GM12874 (cell line): Measurements from ENCODE around the gene FA2H.
A peak's percentile ranks its signal among the peaks of the same experiment; 100 is the strongest.

ENCODE experiments used
- TF ChIP-seq, protein P1 (sequence below): IDR thresholded peaks from 2 replicates; pipeline ENCODE4 v1.5.1; 2011; ENCODE audit warnings: low read depth, mild to moderate bottlenecking, control low read depth, low read length, moderate library complexity; ENCODE audit not compliant: insufficient read depth

The FA2H gene

DNA sequence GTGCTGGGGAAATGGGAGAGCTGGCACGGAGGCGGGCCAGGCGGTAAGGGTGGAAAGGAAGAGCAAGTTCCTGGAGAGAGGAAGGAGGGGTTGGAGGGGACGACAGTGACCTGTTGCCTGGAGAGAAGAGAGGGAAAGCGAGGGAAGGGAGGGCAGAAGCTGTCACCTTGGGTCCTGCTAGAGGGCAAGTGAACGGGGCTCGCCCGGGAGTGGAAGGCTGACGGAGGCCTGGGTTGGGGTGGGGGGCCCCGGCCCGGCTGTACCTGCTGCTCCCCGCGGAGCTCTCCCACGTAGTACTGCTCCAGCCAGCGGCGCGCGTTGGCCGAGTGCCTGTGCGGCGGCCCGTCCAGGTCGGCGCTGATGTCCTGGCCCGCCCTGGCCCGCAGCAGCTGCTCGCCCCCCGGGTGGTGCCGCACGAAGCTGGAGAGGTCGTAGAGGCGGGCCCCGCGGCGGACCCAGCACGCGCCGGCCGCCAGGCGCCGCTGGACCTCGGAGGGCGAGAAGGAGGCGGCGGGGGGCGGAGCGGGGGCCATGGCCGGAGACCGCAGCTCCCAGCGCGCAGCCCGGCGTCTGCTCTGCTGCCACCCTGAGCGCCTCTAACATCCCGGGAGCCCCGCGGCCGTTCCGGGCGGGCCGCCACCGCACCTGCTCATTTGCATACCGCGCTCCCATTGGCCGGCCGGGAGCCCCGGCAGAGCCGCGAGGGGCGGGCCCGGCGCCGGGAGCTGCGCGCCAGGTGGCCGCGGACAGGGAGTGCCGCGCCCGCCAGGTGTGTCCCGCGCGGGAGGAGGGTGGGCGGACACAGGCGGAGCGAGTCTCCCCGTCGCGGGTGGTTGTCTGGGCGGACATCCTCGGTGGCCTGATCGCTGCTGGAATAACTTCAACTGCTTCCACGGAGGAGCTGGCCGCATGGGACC, at the start of gene FA2H:
TSS of gene FA2H (minus strand) at position 598 of the 917 bp plus-strand sequence. CDS start at position 533, 65 bp downstream.
- TF ChIP-seq, protein P1, sequence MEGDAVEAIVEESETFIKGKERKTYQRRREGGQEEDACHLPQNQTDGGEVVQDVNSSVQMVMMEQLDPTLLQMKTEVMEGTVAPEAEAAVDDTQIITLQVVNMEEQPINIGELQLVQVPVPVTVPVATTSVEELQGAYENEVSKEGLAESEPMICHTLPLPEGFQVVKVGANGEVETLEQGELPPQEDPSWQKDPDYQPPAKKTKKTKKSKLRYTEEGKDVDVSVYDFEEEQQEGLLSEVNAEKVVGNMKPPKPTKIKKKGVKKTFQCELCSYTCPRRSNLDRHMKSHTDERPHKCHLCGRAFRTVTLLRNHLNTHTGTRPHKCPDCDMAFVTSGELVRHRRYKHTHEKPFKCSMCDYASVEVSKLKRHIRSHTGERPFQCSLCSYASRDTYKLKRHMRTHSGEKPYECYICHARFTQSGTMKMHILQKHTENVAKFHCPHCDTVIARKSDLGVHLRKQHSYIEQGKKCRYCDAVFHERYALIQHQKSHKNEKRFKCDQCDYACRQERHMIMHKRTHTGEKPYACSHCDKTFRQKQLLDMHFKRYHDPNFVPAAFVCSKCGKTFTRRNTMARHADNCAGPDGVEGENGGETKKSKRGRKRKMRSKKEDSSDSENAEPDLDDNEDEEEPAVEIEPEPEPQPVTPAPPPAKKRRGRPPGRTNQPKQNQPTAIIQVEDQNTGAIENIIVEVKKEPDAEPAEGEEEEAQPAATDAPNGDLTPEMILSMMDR: peak; percentile 40; the same call in 1 of the 2 replicates

DNA sequence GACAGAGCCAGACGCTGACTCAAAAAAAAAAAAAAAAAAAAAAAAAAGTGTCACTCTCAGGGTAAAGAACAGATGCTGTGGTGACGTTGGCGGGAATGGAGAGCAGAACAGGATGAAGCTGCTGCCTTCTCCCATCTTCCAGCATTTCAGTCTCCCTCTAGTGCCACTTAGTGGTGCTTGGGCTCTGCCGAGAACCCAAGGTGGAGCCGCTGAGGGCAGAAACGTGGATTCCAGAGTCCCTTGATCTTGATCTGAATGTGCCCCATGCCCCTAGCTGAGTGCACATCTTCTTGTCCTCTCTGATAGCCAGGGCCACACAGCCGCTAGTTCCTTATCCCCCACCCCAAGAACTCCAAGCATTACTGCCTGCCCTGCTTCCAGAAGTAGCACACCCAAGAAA, 43.2 kb upstream of the FA2H start:
- TF ChIP-seq, protein P1: no peak

DNA sequence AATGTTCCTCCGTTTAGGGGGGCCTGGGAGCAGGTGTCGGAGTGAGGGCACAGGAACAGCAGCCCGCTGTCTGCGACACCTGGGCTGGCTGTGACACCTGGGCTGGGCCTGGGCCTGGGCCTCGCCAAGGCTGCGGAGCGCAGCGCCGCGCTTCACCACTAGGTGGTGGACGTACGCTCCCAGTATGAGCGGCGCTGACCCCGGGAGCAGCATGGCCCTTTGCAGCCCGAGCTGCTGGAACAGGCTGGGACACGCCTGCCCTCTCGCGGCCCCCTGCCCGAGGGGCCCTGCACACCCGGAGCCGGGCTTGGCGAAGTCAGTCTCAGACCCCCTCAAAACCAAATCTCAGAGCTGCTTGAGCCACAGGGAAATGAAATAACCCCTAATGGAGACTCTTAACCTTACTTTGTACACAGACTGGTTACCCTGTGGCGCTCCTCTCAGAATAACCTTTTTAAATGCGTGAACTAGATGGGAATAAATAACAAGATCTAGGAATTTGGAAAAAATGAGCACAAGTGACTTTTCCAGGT, 38.6 kb upstream of the FA2H start:
- TF ChIP-seq, protein P1: peak; percentile 99

GRCh38 chr16:74811911-74812310, 37.3 kb upstream of the FA2H start:
- TF ChIP-seq, protein P1: no peak

DNA sequence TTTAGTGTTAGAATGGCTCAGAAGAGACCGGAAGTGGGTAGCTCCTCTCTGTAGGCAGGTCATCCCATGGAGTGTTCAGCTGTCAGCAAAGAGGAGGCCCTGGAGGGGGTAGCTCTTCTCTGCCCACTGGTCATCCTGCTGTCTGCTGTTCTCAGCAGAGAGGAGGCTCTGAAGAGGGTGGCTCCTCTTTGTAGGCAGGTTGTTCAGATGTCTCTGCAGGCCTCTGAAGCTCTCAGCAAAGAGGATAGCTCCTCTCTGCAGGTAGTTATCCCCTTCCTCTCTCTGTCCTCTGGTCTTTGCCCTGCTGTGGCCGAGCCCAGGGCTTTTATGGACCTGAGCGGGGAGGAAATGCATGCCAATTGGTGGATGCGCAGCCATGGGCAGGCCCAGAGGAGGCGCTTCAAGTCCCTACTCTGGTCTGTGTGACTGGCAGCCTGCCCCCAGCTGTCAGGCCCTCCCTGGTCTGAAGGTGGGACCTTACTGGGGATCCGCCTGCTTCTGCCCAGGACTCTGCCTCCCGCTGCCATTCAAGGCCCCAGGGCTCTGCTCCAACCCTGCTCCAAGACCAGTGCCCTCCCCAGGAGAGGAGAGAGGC, 32.5 kb upstream of the FA2H start:
- TF ChIP-seq, protein P1: no peak

- TF ChIP-seq, protein P1: no peak
Observed at GRCh38 chr16:74800216-74800871, 25.7 kb upstream of the FA2H start.

DNA sequence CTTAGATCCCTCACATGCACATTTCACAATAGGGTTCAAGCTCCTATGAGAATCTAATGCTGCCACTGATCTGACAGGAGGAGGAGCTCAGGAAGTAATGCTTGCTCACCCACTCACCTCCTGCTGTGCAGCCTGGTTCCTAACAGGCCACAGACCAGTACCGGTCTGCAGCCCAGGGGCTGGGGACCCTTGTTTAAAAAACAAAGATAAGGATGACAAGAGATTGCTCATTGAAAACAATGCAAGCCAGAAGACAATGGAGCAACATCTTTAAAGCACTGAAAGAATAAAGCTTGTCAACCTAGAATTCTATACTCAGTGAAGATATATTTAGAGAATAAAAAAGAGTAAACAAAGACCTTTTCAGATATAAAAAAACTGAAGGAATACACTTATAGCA, 22.8 kb upstream of the FA2H start:
- TF ChIP-seq, protein P1: no peak
